Measurements from ENCODE around the gene DNAJC13.

The DNAJC13 gene

DNA sequence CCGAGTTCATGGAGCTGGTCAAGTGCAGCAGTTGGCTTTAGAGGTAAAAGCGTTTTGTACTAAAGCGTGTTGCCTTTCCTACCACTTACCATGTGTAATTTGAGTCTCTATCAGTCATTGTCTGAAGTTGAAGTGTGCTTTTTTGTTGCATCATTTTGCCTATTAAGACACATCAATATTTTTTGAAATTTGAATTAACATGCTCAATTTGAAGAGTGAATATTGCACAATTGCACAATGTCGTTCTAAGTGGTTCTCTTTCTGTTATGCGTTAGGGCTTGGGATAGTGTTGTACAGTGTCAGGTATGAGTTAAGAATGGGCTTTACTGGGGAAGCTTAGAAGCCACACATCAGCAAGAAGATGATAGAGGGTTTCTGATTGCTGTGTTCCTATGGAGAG lies 95.8 kb downstream of the DNAJC13 start:
- in situ Hi-C loops (cut with MboI; ENCODE audit: low sequenced_read_pairs, unreplicated experiment), result no loop called here
- no peak for DNase-seq (ENCODE audit: low spot score)
- TF ChIP-seq, protein P1, sequence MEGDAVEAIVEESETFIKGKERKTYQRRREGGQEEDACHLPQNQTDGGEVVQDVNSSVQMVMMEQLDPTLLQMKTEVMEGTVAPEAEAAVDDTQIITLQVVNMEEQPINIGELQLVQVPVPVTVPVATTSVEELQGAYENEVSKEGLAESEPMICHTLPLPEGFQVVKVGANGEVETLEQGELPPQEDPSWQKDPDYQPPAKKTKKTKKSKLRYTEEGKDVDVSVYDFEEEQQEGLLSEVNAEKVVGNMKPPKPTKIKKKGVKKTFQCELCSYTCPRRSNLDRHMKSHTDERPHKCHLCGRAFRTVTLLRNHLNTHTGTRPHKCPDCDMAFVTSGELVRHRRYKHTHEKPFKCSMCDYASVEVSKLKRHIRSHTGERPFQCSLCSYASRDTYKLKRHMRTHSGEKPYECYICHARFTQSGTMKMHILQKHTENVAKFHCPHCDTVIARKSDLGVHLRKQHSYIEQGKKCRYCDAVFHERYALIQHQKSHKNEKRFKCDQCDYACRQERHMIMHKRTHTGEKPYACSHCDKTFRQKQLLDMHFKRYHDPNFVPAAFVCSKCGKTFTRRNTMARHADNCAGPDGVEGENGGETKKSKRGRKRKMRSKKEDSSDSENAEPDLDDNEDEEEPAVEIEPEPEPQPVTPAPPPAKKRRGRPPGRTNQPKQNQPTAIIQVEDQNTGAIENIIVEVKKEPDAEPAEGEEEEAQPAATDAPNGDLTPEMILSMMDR (IDR thresholded peaks at IDR 0.05; ENCODE audit: borderline replicate concordance, control extremely low read depth, extremely low read depth, insufficient read depth, missing control alignments), result no peak

DNA sequence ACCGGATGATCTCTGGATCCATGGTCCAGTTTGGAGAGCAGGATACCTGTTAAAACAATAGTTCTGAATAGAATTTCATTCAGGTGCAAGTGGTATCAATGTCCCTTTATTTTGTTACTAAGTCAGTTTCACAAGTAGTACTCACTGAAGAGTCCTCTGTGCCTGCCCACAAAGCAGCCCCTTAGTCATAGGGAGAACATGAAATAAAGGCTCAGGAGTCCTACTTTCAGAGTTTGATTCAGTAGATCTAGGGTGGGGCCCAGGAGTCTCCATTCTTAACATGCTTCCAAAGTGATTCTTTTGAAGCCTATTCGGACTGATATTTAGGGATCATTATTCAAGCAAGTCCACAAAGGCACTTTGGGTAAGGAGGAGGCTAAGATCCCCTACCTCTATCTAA lies 100.0 kb downstream of the DNAJC13 start:
- in situ Hi-C loops (cut with MboI; ENCODE audit: low sequenced_read_pairs, unreplicated experiment), result no loop called here
- TF ChIP-seq, protein P1 (IDR thresholded peaks at IDR 0.05; ENCODE audit: borderline replicate concordance, control extremely low read depth, extremely low read depth, insufficient read depth, missing control alignments), result no peak
- DNase-seq (ENCODE audit: low spot score), result no peak

DNA sequence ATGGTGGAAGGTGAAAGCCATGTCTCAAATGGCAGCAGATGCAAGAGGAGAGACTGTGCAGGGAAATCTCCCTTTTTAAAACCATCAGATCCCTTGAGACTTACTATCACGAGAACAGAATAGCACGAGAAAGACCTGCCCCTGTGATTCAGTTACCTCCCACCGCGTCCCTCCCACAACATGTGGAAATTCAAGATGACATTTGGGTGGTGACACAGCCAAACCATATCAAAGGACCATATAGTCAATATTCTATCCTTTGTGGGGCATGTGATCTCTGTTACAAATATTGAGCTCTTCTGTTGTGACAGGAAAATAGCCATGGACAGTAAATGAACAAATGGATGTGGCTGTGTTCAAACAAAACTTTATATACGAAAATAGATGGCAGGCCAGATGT lies 102.6 kb downstream of the DNAJC13 start:
- TF ChIP-seq, protein P1 (IDR thresholded peaks at IDR 0.05; ENCODE audit: borderline replicate concordance, control extremely low read depth, extremely low read depth, insufficient read depth, missing control alignments), result no peak
- in situ Hi-C loops (cut with MboI; ENCODE audit: low sequenced_read_pairs, unreplicated experiment), result no loop called here
- DNase-seq (ENCODE audit: low spot score), result no peak

DNA sequence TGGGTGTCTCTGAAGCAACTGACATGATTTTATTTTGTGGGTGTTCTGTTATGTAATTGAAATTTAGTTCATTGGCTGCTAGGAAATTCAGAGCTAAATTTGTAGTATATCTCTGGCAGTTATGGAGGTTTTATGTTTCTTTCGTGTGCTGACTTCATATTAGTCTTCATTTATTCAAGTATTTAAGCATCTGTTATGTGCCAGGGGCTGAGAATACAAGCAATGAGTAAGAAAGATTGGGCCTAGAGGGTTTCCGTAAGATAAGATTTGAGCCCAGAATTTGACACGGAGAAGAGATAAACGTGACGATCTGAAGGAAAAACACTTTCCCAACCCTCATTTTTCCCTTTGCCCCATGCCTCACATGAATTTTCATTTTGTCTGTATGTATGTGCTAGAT lies 104.6 kb downstream of the DNAJC13 start:
- DNase-seq (ENCODE audit: low spot score), result no peak
- TF ChIP-seq, protein P1 (IDR thresholded peaks at IDR 0.05; ENCODE audit: borderline replicate concordance, control extremely low read depth, extremely low read depth, insufficient read depth, missing control alignments), result no peak
- in situ Hi-C loops (cut with MboI; ENCODE audit: low sequenced_read_pairs, unreplicated experiment), result no loop called here

DNA sequence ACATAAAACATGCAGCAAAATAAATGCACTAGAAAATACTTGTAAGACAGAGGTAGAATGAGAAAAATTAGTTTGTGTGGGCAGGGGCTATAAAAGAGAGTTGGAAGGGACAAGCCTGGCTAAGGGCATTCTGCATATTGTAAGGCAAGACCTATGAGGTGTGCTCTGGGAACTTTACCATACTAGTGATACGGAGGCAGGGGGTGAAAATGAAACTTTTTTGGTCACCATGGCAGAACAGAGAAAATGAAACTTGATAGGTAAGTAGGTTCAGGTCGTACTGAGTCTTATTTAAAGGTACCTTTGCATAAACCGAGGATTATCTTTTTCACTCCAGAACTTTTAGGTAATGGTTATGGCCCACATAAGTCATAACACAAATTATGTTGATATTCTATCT lies 105.1 kb downstream of the DNAJC13 start:
- in situ Hi-C loops (cut with MboI; ENCODE audit: low sequenced_read_pairs, unreplicated experiment), result no loop called here
- peak; percentile 26 for DNase-seq (ENCODE audit: low spot score)
- TF ChIP-seq, protein P1 (IDR thresholded peaks at IDR 0.05; ENCODE audit: borderline replicate concordance, control extremely low read depth, extremely low read depth, insufficient read depth, missing control alignments), result no peak

DNA sequence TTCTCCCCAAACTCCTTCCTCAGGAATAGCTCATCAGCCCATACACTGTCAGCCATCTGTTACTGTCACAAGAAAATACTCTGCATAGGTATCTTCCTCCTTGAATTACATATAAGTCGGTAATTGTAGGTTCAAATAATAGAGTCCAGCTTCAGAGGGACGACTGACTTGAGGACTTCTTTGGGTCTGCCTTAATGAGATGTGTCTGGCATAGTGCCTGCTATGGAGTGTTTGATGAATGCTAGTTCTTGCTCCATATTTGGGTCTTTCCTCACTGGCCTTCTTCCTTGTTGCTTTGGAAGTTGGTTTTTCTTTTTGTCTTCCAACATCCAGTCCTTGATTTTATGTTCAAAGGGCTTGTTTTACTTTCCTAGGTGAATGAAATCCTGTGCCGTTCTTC lies 113.3 kb downstream of the DNAJC13 start:
- TF ChIP-seq, protein P1 (IDR thresholded peaks at IDR 0.05; ENCODE audit: borderline replicate concordance, control extremely low read depth, extremely low read depth, insufficient read depth, missing control alignments), result no peak
- in situ Hi-C loops (cut with MboI; ENCODE audit: low sequenced_read_pairs, unreplicated experiment), result loop anchor here (25.0 kb wide), 1 partner anchor 107 kb away; no protein-coding TSS in a partner anchor

More for the DNA sequence above, 113.3 kb downstream of the DNAJC13 start:
- no peak for DNase-seq (ENCODE audit: low spot score)
